Kidney (tissue), 14 donors: Measurements from ENCODE around the gene OSBPL10. TPM values are rescaled to one million over a fixed set of nuclear protein-coding genes. Genes with fewer than 3 reads are reported as not detected.

Experiments used
- DNase-seq, 5 donors: peaks; one replicate each; pipeline ENCODE4 v3.0.0-alpha.2; 2013 to 2020
- FAIRE-seq: peaks from 2 replicates; lab custom pipeline; 2012; peaks lifted over from hg19 to GRCh38; lab: Jason Lieb, UNC
- H3K27ac ChIP-seq, 2 donors: one replicate each; pipeline ENCODE4 v1.7.0; 2013; ENCODE audit warnings: low read depth in 2 of 2, low read length in 2 of 2, inconsistent platforms in 1 of 2
- H3K27me3 ChIP-seq: one replicate; pipeline ENCODE4 v1.7.1; 2013; ENCODE audit warnings: low read length, inconsistent platforms; ENCODE audit not compliant: control insufficient read depth, insufficient read depth
- H3K36me3 ChIP-seq, 3 donors: one replicate each; pipeline versions ENCODE4 v1.7.0 to v1.7.1; 2013; ENCODE audit warnings: low read length in 3 of 3, control low read depth in 1 of 3, inconsistent platforms in 1 of 3; ENCODE audit not compliant: insufficient read depth in 3 of 3, control insufficient read depth in 2 of 3
- H3K4me1 ChIP-seq, 3 donors: one replicate each; pipeline versions ENCODE4 v1.7.0 to v1.7.1; 2013; ENCODE audit warnings: low read length in 3 of 3, inconsistent platforms in 1 of 3, low read depth in 1 of 3; ENCODE audit not compliant: control insufficient read depth in 2 of 3, insufficient read depth in 2 of 3
- H3K4me3 ChIP-seq, 3 donors: one replicate each; pipeline versions ENCODE4 v1.7.0 to v1.8.1; 2013; ENCODE audit warnings: low read length in 3 of 3, control low read depth in 1 of 3, inconsistent platforms in 1 of 3
- H3K9ac ChIP-seq, 3 donors: one replicate each; pipeline versions ENCODE4 v1.7.0 to v1.7.1; 2013; ENCODE audit warnings: low read length in 3 of 3, control low read depth in 1 of 3, inconsistent platforms in 1 of 3
- H3K9me3 ChIP-seq, 3 donors: one replicate each; pipeline versions ENCODE4 v1.7.0 to v1.7.1; 2013; ENCODE audit warnings: low read length in 3 of 3, control low read depth in 1 of 3, inconsistent platforms in 1 of 3; ENCODE audit not compliant: control insufficient read depth in 2 of 3, insufficient read depth in 1 of 3
- CTCF ChIP-seq: IDR thresholded peaks from 3 replicates; pipeline ENCODE4 v1.5.1; 2012; ENCODE audit warnings: mild to moderate bottlenecking, moderate library complexity, borderline replicate concordance; ENCODE audit not compliant: insufficient read depth; ENCODE audit errors: extremely low read depth
- intact Hi-C: fragments of 100-400 bp; cut with DNase I; formaldehyde crosslinking; loops from one replicate; pipeline ENCODE4 v1.11.1; 2022
- polyA plus RNA-seq: library from polyadenylated mRNA; stranded (reverse); fragments of 350-450 nt; fragmentation: Illumina TruSeq; extraction: RNeasy Lipid Tissue Mini Kit (QIAGEN cat#74804); gene quantifications from one replicate; pipeline ENCODE4 v1.2.3, GENCODE V29; 2014; ENCODE audit warnings: low read depth, low replicate concordance; ENCODE audit not compliant: insufficient read depth
- total RNA-seq: library from RNA; stranded (reverse); fragmentation: NEBNext Ultra II Directional; extraction: Animal tissue kit (Norgen Biotek cat#: 25700); gene quantifications from one replicate; pipeline ENCODE4 v1.2.1, GENCODE V29; 2021
- donor health status: control.
- donor health status: control.
- donor health status: control.
- donor health status: control.
- donor health status: control.
- donor health status: DM: yes; HTN: yes; CAD: no.
- donor health status: Normal renal cell carcinoma (clear cell type).

Gene OSBPL10
- total and polyA plus RNA-seq, 2 donors from 2014 or later: 11.8 to 89.3 TPM

GRCh38 chr3:31922962-31923361 lies 58.1 kb downstream of the OSBPL10 start:
- Histone ChIP-seq H3K9ac (no peak overlapping the region), H3K27me3 (no peaks in the 10 kb centered on the region), H3K36me3 (no peaks in the 10 kb centered on the region), H3K27ac (no peak overlapping the region), H3K9me3 (peaks cover 0 to 5% (median 0%) of the 10 kb centered on the region in 3 donors), H3K4me1 (peaks cover 0 to 17% (median 9%) of the 10 kb centered on the region in 3 donors), H3K4me3 (no peak overlapping the region)
- FAIRE-seq (no peak), DNase-seq (peak in 1 of 5 donors; percentile 57)
- no peak for TF ChIP-seq CTCF
- intact Hi-C loops: no loop called here

GRCh38 chr3:31921837-31922236 lies 59.2 kb downstream of the OSBPL10 start:
- TF ChIP-seq CTCF: no peak
- Histone ChIP-seq H3K4me1 (peaks cover 6 to 26% (median 6%) of the 10 kb centered on the region in 3 donors), H3K36me3 (no peaks in the 10 kb centered on the region), H3K9me3 (peaks cover 0 to 5% (median 0%) of the 10 kb centered on the region in 3 donors), H3K9ac (no peak overlapping the region), H3K4me3 (no peak overlapping the region), H3K27ac (no peak overlapping the region), H3K27me3 (no peaks in the 10 kb centered on the region)
- no peak for DNase-seq
- intact Hi-C loops: no loop called here
- no peak for FAIRE-seq

DNA sequence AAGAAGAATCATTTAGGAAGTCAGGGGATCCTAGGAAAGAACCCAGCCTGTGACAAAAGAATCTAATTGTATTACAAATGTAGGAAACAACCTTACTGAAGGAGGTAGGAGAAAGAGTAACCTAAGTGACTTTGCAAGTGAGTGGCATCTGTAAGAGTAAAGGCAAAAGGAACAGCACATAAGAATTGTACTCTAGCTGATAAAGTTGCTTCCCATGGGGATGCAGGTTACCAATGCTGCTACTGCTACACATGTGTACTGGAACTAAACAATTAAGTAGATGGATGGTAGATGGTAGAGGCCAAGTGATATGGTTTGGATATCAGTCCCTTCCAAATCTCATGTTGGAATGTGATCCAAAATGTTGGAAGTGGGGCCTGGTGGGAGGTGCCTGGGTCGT lies 60.8 kb downstream of the OSBPL10 start:
- Histone ChIP-seq H3K9me3 (peaks cover 0 to 5% (median 0%) of the 10 kb centered on the region in 3 donors), H3K9ac (no peak overlapping the region), H3K27me3 (no peaks in the 10 kb centered on the region), H3K4me3 (peak overlapping the region in 1 of 3 donors; percentile 14), H3K36me3 (no peaks in the 10 kb centered on the region), H3K4me1 (peaks cover 6 to 26% (median 11%) of the 10 kb centered on the region in 3 donors), H3K27ac (no peak overlapping the region)
- FAIRE-seq (no peak), DNase-seq (no peak)
- intact Hi-C loops: no loop called here
- TF ChIP-seq CTCF: no peak

- Histone ChIP-seq H3K27ac (no peak overlapping the region), H3K36me3 (no peaks in the 10 kb centered on the region), H3K4me3 (no peak overlapping the region), H3K27me3 (no peaks in the 10 kb centered on the region), H3K9ac (no peak overlapping the region), H3K9me3 (peaks cover 0 to 5% (median 0%) of the 10 kb centered on the region in 3 donors), H3K4me1 (peaks cover 6 to 26% (median 11%) of the 10 kb centered on the region in 3 donors)
- no peak for TF ChIP-seq CTCF
- DNase-seq (no peak), FAIRE-seq (no peak)
- intact Hi-C loops: no loop called here
These were observed 61.5 kb downstream of the OSBPL10 start for GRCh38 chr3:31919528-31919927.
